ENCODE measurements around the gene AGFG2.

Gene AGFG2

DNA sequence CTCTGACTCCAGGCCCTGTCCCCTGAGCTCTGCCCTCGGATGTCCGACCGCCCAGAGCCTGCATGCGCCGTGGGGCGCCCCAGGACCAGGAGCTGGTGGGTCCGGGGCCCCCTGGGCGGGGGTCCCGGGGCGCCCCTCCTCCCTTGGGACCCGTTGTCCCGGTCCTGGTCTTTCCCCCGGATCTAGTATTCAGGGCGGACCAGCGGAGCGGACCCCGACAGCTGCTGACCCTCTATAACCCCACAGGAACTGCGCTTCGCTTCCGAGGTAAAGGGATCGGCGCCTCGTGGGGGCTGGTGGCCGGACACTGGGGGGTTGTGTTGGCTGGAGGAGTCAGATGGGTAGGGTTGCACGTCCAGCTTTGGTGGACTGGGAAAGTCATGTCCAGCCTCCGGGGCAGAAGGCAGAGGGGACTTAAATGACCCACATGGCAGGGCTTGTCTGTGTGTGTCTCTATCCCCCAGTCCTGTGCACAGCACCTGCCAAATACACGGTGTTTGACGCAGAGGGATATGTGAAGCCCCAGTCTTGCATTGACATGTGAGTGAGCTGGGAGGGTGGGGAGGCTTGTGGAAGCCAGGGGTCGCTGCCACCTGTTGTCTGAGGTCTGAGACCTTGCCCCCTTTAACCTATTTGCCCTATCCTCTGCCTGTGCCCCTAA lies 73.9 kb downstream of the AGFG2 start:
- DNase-seq (ENCODE audit: low spot score): no peak

DNA sequence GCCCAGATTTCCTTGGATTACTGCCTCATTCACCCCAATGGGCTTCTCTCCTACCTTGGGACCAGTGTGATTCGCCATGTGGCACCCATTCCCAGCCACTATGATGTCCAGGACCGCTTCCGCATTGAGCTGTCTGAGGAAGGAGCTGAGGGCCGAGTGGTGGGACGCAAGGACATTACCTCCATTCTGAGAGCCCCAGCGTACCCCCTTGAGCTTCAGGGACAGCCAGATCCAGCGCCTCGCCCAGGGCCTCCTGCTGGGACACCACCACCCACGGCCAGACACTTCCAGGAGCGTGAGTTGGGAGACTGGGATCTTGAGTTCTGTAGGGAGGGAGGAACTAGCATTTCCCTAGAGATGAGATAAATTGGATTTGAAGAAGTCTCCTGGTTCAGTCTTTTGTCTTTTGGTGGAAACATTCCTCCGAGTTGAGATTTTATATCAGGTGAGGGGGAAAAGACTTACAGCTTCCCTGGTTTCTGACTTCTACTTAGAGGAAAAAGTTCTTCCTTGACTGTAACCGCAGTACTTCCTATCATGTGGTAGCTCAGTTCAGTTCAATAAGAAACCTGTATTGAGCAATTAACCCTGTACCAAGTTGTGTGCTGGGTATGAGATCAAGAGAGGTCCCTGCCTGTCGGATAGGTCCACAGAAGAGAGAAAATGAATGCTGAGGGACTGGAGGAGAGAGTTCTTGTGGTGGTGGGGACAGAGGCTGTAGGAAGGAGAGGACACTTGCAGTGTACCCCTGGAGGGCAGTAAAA lies 74.6 kb downstream of the AGFG2 start:
- no peak for DNase-seq (ENCODE audit: low spot score)

DNA sequence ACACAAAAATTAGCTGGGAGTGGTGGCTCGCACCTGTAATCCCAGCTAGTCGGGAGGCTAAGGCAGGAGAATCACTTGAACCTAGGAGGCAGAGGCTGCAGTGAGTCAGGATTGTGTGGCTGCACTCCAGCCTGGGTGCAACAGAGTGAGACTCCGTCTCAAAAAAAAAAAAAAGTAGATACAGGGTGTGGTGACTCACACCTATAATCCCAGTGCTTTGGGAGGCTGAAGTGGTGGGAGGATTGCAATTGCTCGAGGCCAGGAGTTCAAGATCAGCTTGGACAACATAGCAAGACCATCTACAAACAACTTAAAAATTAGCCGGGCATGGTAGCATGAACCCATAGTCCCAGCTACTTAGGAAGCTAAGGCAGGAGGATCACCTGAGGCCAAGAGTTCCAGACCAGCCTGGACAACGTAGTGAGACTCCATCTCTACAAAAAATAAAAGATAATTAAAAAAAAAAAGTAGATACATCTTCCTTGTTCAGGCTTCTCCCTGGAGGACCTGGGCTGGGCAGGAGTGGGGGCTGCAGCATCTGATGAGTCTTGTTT lies 75.4 kb downstream of the AGFG2 start:
- no peak for DNase-seq (ENCODE audit: low spot score)
